ENCODE results near the gene PTGFRN.

GRCh38 chr1:116981521-116982037 is 71.9 kb downstream of the PTGFRN start:
- no peak for TF ChIP-seq GTF2F1 (IDR thresholded peaks at IDR 0.05; ENCODE audit: low read depth, low read length)
- no peak for TF ChIP-seq ARID3B (CRISPR knock-in tag; IDR thresholded peaks at IDR 0.05; ENCODE audit: borderline replicate concordance)
- TF ChIP-seq RREB1 (CRISPR knock-in tag; IDR thresholded peaks at IDR 0.05): no peak
- no peak for TF ChIP-seq SAFB (IDR thresholded peaks at IDR 0.05; ENCODE audit: borderline replicate concordance, low read depth, low read length)
- no peak for TF ChIP-seq SMC3 (conservative IDR thresholded peaks at IDR 0.05; ENCODE audit: insufficient read depth, low read depth, low read length)
- no peak for TF ChIP-seq POLR2A (conservative IDR thresholded peaks at IDR 0.05)
- TF ChIP-seq KAT7 (CRISPR knock-in tag; IDR thresholded peaks at IDR 0.05; ENCODE audit: borderline replicate concordance): no peak
- no peak for TF ChIP-seq ZNF695 (CRISPR knock-in tag; IDR thresholded peaks at IDR 0.05)
- no peak for TF ChIP-seq NFE2L1 (tag; IDR thresholded peaks at IDR 0.05; ENCODE audit: borderline replicate concordance, low read depth)
